ENCODE results near the gene SULT1C2.
"Not testable (repeated sequence)": the region's sequence is repeated elsewhere in the genome, so short reads cannot be mapped to it uniquely, and the experiment has no call there.

The SULT1C2 gene

DNA sequence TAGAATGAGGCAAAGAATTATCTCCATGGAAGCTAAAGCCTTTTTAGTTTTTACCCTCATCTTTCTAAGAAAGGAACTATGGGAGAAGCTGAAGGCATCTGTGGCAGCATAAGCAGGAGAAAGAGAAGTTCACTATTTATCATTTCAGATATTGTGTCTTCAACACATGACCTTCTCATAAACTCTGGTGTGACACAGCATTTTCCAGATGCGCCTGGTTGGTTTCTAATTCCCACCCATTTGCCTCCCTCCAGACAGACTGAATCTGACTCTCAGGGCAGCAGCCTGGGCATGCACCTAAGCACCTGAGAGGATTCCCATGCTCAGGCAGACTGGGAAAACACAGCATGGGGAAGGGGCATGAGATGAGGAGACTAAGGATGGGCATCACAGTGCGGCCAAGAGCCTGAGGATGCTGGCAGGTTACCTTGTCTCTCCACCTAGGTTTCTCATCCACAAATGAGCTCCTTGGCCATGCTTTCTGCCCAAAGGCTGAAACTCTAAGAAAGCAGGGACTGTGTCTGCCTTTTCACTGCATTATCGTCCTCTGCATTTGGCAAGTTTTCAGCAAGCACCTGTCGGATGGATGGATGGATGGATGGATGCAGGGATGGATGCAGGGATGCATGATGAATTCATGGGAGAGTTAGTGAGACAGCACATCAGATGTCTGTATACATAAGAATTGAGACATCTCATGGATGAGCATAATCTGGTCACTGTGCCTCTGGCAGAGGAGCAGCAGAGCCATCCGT lies 60.3 kb downstream of the SULT1C2 start:
- H3K9me3 ChIP-seq (ENCODE audit: control extremely low read depth in 1 of 5, control insufficient read depth in 4 of 5, insufficient read depth in 2 of 5, low read depth in 1 of 5, low read length in 4 of 5) = no peaks in the 10 kb centered on the region
- 75% methylated on average over 4 of the region's 5 CpGs for WGBS (ENCODE audit: insufficient coverage)
- no peaks in the 10 kb centered on the region for H3K27me3 ChIP-seq (replicated peaks in 2 of 5; ENCODE audit: control insufficient read depth in 4 of 5, insufficient read depth in 5 of 5, low read length in 4 of 5)
- ChIA-PET CTCF (interaction anchor here (0.6 to 1.6 kb wide), 4 partner anchors 25 to 613 kb away, joined by 3 to 8 read pairs (median 4); no protein-coding TSS in a partner anchor), POLR2A (no interaction called here)
- no peak overlapping the region for H3K27ac ChIP-seq (ENCODE audit: insufficient read depth in 1 of 2, low read depth in 1 of 2, low read length in 2 of 2, poor library complexity in 1 of 2, severe bottlenecking in 2 of 2)
- no peaks in the 10 kb centered on the region for H3K36me3 ChIP-seq (ENCODE audit: control insufficient read depth in 4 of 4, insufficient read depth in 4 of 4, low read length in 3 of 4)
- H3K4me1 ChIP-seq (ENCODE audit: control extremely low read depth in 1 of 4, control insufficient read depth in 4 of 4, insufficient read depth in 4 of 4, low read length in 3 of 4) = peaks cover 0 to 23% (median 13%) of the 10 kb centered on the region in 4 experiments
- peak in 2 of 3 donors; percentile 50 to 62 for DNase-seq
- no peak overlapping the region for H3K4me3 ChIP-seq (ENCODE audit: control insufficient read depth in 1 of 7, extremely low read depth in 1 of 7, insufficient read depth in 4 of 7, low read depth in 2 of 7, low read length in 6 of 7)

DNA sequence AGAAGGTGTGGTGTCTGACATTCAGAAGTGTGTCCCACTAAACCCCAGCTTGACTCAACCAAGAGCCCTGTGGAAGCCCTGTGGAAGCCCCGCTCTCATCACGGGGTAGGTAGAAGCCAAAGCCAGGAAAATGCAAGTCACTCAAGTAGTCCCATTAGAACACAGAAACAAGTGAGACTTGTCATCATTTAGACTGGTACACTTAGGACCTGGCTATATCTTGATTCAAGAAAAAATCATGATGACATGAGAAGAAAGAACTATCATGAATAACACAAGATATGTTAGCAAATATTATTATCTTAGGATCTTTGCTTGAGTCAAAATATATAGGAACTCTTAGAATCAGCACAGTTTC lies 60.9 kb downstream of the SULT1C2 start:
- Histone ChIP-seq H3K4me3 (ENCODE audit: control insufficient read depth in 1 of 7, extremely low read depth in 1 of 7, insufficient read depth in 4 of 7, low read depth in 2 of 7, low read length in 6 of 7) (no peak overlapping the region), H3K9me3 (ENCODE audit: control extremely low read depth in 1 of 5, control insufficient read depth in 4 of 5, insufficient read depth in 2 of 5, low read depth in 1 of 5, low read length in 4 of 5) (no peaks in the 10 kb centered on the region), H3K4me1 (ENCODE audit: control extremely low read depth in 1 of 4, control insufficient read depth in 4 of 4, insufficient read depth in 4 of 4, low read length in 3 of 4) (peaks cover 0 to 23% (median 13%) of the 10 kb centered on the region in 4 experiments), H3K36me3 (ENCODE audit: control insufficient read depth in 4 of 4, insufficient read depth in 4 of 4, low read length in 3 of 4) (no peaks in the 10 kb centered on the region), H3K27ac (ENCODE audit: insufficient read depth in 1 of 2, low read depth in 1 of 2, low read length in 2 of 2, poor library complexity in 1 of 2, severe bottlenecking in 2 of 2) (no peak overlapping the region), H3K27me3 (replicated peaks in 2 of 5; ENCODE audit: control insufficient read depth in 4 of 5, insufficient read depth in 5 of 5, low read length in 4 of 5) (no peaks in the 10 kb centered on the region)
- DNase-seq = no peak
- POLR2A ChIA-PET = no interaction called here
- WGBS (ENCODE audit: insufficient coverage) = 80% methylated on average over 1 of the region's 2 CpGs
- CTCF ChIA-PET = interaction anchor here (0.7 to 1.6 kb wide), 3 partner anchors 25 to 235 kb away, joined by 3 to 8 read pairs (median 4); no protein-coding TSS in a partner anchor

DNA sequence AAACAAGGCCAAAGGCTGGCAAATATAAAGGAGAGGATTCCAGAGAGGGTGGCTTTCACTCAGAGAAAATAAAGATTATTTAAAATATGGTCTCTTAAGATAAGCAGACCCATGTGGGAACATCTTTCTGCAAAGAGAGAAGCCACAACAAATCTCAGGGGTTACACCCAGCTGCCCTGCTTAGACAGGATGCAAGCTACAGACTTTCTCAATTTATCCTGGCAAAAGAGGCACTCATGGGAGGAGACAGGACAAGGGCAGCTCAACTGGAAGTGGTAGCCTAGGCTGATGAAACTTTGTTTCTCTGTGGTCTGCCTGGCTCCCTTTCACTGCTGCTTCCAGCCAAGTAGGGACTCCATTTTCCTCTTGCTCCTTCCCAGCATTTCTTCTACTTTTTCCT lies 63.2 kb downstream of the SULT1C2 start:
- peaks cover 0 to 7% (median 3%) of the 10 kb centered on the region in 4 experiments for H3K4me1 ChIP-seq (ENCODE audit: control extremely low read depth in 1 of 4, control insufficient read depth in 4 of 4, insufficient read depth in 4 of 4, low read length in 3 of 4)
- H3K27ac ChIP-seq (ENCODE audit: insufficient read depth in 1 of 2, low read depth in 1 of 2, low read length in 2 of 2, poor library complexity in 1 of 2, severe bottlenecking in 2 of 2) = no peak overlapping the region
- H3K4me3 ChIP-seq (ENCODE audit: control insufficient read depth in 1 of 7, extremely low read depth in 1 of 7, insufficient read depth in 4 of 7, low read depth in 2 of 7, low read length in 6 of 7) = no peak overlapping the region
- ChIA-PET CTCF (interaction anchor here (0.9 to 1.6 kb wide), 4 partner anchors 10 to 242 kb away, joined by 3 to 7 read pairs (median 4); no protein-coding TSS in a partner anchor), POLR2A (no interaction called here)
- no peaks in the 10 kb centered on the region for H3K36me3 ChIP-seq (ENCODE audit: control insufficient read depth in 4 of 4, insufficient read depth in 4 of 4, low read length in 3 of 4)
- peak in 2 of 3 donors; percentile 45 to 60 for DNase-seq
- no peaks in the 10 kb centered on the region for H3K27me3 ChIP-seq (replicated peaks in 2 of 5; ENCODE audit: control insufficient read depth in 4 of 5, insufficient read depth in 5 of 5, low read length in 4 of 5)
- H3K9me3 ChIP-seq (ENCODE audit: control extremely low read depth in 1 of 5, control insufficient read depth in 4 of 5, insufficient read depth in 2 of 5, low read depth in 1 of 5, low read length in 4 of 5) = no peaks in the 10 kb centered on the region

DNA sequence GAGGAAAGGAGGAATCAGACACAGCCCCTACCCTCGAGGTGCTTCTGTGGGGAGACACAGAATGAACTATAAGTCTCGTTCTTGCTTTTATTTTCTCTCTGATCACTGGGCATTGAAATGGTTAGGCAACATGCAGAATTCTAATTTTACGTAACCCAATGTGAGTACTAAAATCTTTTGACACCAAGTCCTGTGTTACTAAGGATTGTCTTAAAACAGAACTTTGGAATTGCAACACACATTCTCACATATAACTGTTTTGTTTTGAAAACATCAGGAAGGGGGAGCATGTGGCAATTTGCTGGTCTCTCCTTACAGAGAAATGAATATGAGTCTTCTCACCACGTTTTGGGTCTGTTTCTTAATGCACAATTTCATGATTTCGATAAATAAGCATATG lies 65.4 kb downstream of the SULT1C2 start:
- no peak for DNase-seq
- ChIA-PET POLR2A (no interaction called here), CTCF (interaction anchor here (1.2 to 1.7 kb wide), 2 partner anchors 35 to 230 kb away, joined by 4 read pairs; no protein-coding TSS in a partner anchor)
- WGBS (ENCODE audit: insufficient coverage) = 95% methylated on average over 3 of the region's 5 CpGs
- H3K27ac ChIP-seq (ENCODE audit: insufficient read depth in 1 of 2, low read depth in 1 of 2, low read length in 2 of 2, poor library complexity in 1 of 2, severe bottlenecking in 2 of 2) = no peak overlapping the region
- no peaks in the 10 kb centered on the region for H3K36me3 ChIP-seq (ENCODE audit: control insufficient read depth in 4 of 4, insufficient read depth in 4 of 4, low read length in 3 of 4)
- no peaks in the 10 kb centered on the region for H3K9me3 ChIP-seq (ENCODE audit: control extremely low read depth in 1 of 5, control insufficient read depth in 4 of 5, insufficient read depth in 2 of 5, low read depth in 1 of 5, low read length in 4 of 5)
- H3K27me3 ChIP-seq (replicated peaks in 2 of 5; ENCODE audit: control insufficient read depth in 4 of 5, insufficient read depth in 5 of 5, low read length in 4 of 5) = no peaks in the 10 kb centered on the region
- H3K4me1 ChIP-seq (ENCODE audit: control extremely low read depth in 1 of 4, control insufficient read depth in 4 of 4, insufficient read depth in 4 of 4, low read length in 3 of 4) = peaks cover 0 to under 1% (median 0%) of the 10 kb centered on the region in 4 experiments
- H3K4me3 ChIP-seq (ENCODE audit: control insufficient read depth in 1 of 7, extremely low read depth in 1 of 7, insufficient read depth in 4 of 7, low read depth in 2 of 7, low read length in 6 of 7) = no peak overlapping the region

DNA sequence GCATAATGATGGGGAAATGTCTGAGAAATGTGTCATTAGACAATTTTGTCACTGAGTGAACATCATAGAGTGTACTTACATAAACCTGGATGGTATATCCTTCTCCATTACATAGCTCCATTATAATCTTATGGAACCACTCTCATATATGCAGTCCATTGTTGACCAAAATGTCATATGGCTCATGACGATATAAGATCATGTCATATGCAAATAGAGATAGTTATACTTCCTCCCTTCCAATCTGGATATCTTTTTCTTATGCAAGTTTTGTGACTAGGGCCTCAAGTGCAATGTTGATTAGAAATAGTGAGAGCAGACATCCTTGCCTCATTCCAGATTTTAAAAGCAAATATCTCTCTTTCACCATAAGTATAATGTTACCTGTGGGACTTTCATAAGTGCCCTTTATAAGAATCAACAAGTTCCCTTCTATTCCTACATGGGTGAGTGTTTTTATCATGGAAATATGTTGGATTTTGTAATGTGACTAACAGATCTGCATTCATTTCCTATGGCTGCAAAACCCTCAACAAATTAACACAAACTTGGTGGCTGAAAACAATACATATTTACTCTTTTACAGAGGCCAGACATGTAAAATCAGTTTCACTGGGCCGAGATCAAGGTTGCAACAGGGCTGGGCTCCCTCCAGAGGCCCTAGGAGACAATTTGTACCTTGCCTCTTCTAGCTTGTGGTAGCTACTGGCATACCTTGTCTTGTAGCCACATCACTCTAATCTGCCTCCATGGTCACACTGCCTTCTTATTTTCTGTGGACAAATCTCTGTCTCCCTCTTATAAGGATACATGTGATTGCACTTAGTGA lies 67.4 kb downstream of the SULT1C2 start:
- POLR2A ChIA-PET = no interaction called here
- Histone ChIP-seq H3K36me3 (ENCODE audit: control insufficient read depth in 4 of 4, insufficient read depth in 4 of 4, low read length in 3 of 4) (no peaks in the 10 kb centered on the region), H3K27ac (ENCODE audit: insufficient read depth in 1 of 2, low read depth in 1 of 2, low read length in 2 of 2, poor library complexity in 1 of 2, severe bottlenecking in 2 of 2) (no peak overlapping the region), H3K4me1 (ENCODE audit: control extremely low read depth in 1 of 4, control insufficient read depth in 4 of 4, insufficient read depth in 4 of 4, low read length in 3 of 4) (no peaks in the 10 kb centered on the region), H3K4me3 (ENCODE audit: control insufficient read depth in 1 of 7, extremely low read depth in 1 of 7, insufficient read depth in 4 of 7, low read depth in 2 of 7, low read length in 6 of 7) (no peak overlapping the region), H3K9me3 (ENCODE audit: control extremely low read depth in 1 of 5, control insufficient read depth in 4 of 5, insufficient read depth in 2 of 5, low read depth in 1 of 5, low read length in 4 of 5) (no peaks in the 10 kb centered on the region), H3K27me3 (replicated peaks in 2 of 5; ENCODE audit: control insufficient read depth in 4 of 5, insufficient read depth in 5 of 5, low read length in 4 of 5) (no peaks in the 10 kb centered on the region)
- 92% methylated on average over 1 of the region's 2 CpGs for WGBS (ENCODE audit: insufficient coverage)
- DNase-seq = peak in 1 of 3 donors; percentile 27
- CTCF ChIA-PET = no interaction called here

DNA sequence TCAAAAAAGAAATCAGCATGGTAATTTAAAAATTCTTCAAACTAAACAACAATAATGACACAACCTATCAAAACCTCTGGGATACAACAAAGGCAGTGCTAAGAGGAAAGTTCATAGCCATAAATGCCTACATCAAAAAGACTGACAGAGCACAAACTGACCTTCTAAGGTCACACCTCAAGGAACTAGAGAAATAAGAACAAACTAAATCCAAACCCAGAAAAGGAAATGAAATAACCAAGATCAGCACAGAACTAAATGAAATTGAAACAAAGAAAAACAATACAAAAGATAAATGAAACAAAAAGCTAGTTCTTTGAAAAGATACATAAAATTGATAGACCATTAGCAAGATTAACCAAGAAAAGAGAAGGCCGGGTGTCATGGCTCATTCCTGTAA lies 70.6 kb downstream of the SULT1C2 start:
- 100% methylated on average over 1 of the region's 1 CpG for WGBS (ENCODE audit: insufficient coverage)
- CTCF ChIA-PET = interaction anchor here (0.9 kb wide), 1 partner anchor 225 kb away, joined by 4 read pairs; no protein-coding TSS in a partner anchor

More for the DNA sequence above, 70.6 kb downstream of the SULT1C2 start:
- H3K4me3 ChIP-seq (ENCODE audit: control insufficient read depth in 1 of 7, extremely low read depth in 1 of 7, insufficient read depth in 4 of 7, low read depth in 2 of 7, low read length in 6 of 7); H3K27me3 ChIP-seq (replicated peaks in 2 of 5; ENCODE audit: control insufficient read depth in 4 of 5, insufficient read depth in 5 of 5, low read length in 4 of 5); DNase-seq; H3K9me3 ChIP-seq (ENCODE audit: control extremely low read depth in 1 of 5, control insufficient read depth in 4 of 5, insufficient read depth in 2 of 5, low read depth in 1 of 5, low read length in 4 of 5); H3K27ac ChIP-seq (ENCODE audit: insufficient read depth in 1 of 2, low read depth in 1 of 2, low read length in 2 of 2, poor library complexity in 1 of 2, severe bottlenecking in 2 of 2); POLR2A ChIA-PET; H3K36me3 ChIP-seq (ENCODE audit: control insufficient read depth in 4 of 4, insufficient read depth in 4 of 4, low read length in 3 of 4): not testable (repeated sequence)
- H3K4me1 ChIP-seq (ENCODE audit: control extremely low read depth in 1 of 4, control insufficient read depth in 4 of 4, insufficient read depth in 4 of 4, low read length in 3 of 4) = peaks cover 0 to 18% (median 11%) of the 10 kb centered on the region in 4 experiments
